Measurements from ENCODE around the gene SIRPG.

The SIRPG gene

DNA sequence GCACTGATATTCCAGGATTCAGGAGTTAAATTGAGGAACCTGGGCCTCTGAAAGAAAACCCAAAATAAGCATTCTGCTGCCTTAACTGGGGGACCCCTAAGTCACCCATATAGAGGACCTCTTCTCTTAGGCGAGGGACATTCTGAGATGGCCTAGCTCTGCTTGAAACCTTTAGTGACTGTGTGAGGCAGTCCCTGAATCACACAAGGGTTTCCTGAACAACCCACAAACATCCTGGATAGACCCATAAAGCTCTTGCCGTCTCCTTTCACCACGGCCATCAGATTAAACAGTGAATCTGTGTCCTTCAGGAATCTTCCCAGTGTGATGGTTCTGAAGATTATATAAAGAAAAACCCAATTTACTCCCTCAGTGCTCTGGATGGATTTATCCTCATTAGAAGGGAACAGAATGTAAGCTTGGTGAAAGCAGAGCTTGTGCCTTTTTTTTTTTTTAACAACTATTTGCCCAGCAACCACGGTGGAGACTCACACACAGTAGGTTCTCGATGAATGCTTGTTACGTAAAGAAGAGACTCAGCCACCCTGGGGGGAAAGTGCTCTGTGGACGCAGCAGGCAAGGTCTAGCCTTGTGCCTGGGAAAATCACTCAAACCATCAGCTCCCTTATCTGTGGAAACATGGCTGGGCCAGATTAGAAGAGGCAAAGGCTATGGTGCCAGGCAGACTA, 39.1 kb upstream of the SIRPG start:
- H3K4me3 ChIP-seq (ENCODE audit: control insufficient read depth in 1 of 7, extremely low read depth in 1 of 7, insufficient read depth in 4 of 7, low read depth in 2 of 7, low read length in 6 of 7): no peak overlapping the region
- WGBS (ENCODE audit: insufficient coverage): 67% methylated on average over 4 of the region's 7 CpGs
- H3K36me3 ChIP-seq (ENCODE audit: control insufficient read depth in 4 of 4, insufficient read depth in 4 of 4, low read length in 3 of 4): no peaks in the 10 kb centered on the region
- CTCF ChIA-PET: no interaction called here
- POLR2A ChIA-PET: no interaction called here
- peaks cover 0 to 2% (median 0%) of the 10 kb centered on the region in 5 experiments for H3K9me3 ChIP-seq (ENCODE audit: control extremely low read depth in 1 of 5, control insufficient read depth in 4 of 5, insufficient read depth in 2 of 5, low read depth in 1 of 5, low read length in 4 of 5)
- H3K4me1 ChIP-seq (ENCODE audit: control extremely low read depth in 1 of 4, control insufficient read depth in 4 of 4, insufficient read depth in 4 of 4, low read length in 3 of 4): no peaks in the 10 kb centered on the region
- peak in 2 of 3 donors; percentile 9 to 18 for DNase-seq
- no peak overlapping the region for H3K27ac ChIP-seq (ENCODE audit: insufficient read depth in 1 of 2, low read depth in 1 of 2, low read length in 2 of 2, poor library complexity in 1 of 2, severe bottlenecking in 2 of 2)
- peaks cover 0 to 81% (median 28%) of the 10 kb centered on the region in 5 experiments for H3K27me3 ChIP-seq (replicated peaks in 2 of 5; ENCODE audit: control insufficient read depth in 4 of 5, insufficient read depth in 5 of 5, low read length in 4 of 5)

DNA sequence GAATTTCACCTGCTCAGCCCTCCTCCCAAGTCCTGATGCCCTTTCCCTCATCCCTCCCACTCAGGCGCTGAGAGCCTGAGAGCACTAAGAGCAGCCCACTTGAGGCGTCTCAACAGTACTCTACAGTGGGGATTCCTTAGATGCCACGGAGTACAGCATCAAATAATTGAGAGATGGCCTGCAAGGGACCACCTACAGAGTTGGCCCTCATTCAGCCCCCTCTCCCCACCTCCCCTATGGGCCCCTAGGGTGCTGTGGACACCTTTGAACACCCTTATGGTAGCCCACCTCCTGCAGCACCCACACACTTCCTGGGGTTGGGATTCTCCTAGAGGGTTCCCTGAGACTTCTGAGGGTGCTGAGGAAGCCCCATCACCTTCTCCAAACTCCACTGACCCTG, 37.1 kb upstream of the SIRPG start:
- Histone ChIP-seq H3K4me1 (ENCODE audit: control extremely low read depth in 1 of 4, control insufficient read depth in 4 of 4, insufficient read depth in 4 of 4, low read length in 3 of 4) (no peaks in the 10 kb centered on the region), H3K36me3 (ENCODE audit: control insufficient read depth in 4 of 4, insufficient read depth in 4 of 4, low read length in 3 of 4) (no peaks in the 10 kb centered on the region), H3K9me3 (ENCODE audit: control extremely low read depth in 1 of 5, control insufficient read depth in 4 of 5, insufficient read depth in 2 of 5, low read depth in 1 of 5, low read length in 4 of 5) (peaks cover 0 to 14% (median 8%) of the 10 kb centered on the region in 5 experiments), H3K4me3 (ENCODE audit: control insufficient read depth in 1 of 7, extremely low read depth in 1 of 7, insufficient read depth in 4 of 7, low read depth in 2 of 7, low read length in 6 of 7) (no peak overlapping the region), H3K27me3 (replicated peaks in 2 of 5; ENCODE audit: control insufficient read depth in 4 of 5, insufficient read depth in 5 of 5, low read length in 4 of 5) (peaks cover 0 to 78% (median 35%) of the 10 kb centered on the region in 5 experiments), H3K27ac (ENCODE audit: insufficient read depth in 1 of 2, low read depth in 1 of 2, low read length in 2 of 2, poor library complexity in 1 of 2, severe bottlenecking in 2 of 2) (no peak overlapping the region)
- WGBS (ENCODE audit: insufficient coverage): 100% methylated on average over 1 of the region's 3 CpGs
- ChIA-PET CTCF (no interaction called here), POLR2A (no interaction called here)
- no peak for DNase-seq

DNA sequence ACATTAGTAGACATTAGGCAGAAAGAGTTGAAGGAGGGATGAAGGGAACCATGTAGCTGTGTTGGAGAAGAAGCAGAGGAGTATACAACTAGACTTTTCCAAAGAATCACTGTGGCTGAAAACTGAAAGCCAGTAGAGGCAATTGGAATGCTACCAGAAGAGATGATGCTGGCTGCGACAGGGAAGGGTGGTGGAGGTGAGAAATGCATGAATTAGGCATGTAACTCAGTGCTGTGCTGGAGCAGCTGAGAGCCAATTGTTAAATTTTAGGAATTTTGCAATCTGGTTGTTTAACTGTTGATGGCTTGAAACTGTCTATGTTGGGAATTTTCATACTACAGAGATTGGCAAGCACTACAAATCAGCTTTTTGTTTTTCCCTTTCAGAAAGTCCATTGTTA, 35.8 kb upstream of the SIRPG start:
- ChIA-PET CTCF (no interaction called here), POLR2A (no interaction called here)
- Histone ChIP-seq H3K9me3 (ENCODE audit: control extremely low read depth in 1 of 5, control insufficient read depth in 4 of 5, insufficient read depth in 2 of 5, low read depth in 1 of 5, low read length in 4 of 5) (peaks cover 0 to 14% (median 8%) of the 10 kb centered on the region in 5 experiments), H3K27ac (ENCODE audit: insufficient read depth in 1 of 2, low read depth in 1 of 2, low read length in 2 of 2, poor library complexity in 1 of 2, severe bottlenecking in 2 of 2) (no peak overlapping the region), H3K4me3 (ENCODE audit: control insufficient read depth in 1 of 7, extremely low read depth in 1 of 7, insufficient read depth in 4 of 7, low read depth in 2 of 7, low read length in 6 of 7) (no peak overlapping the region), H3K27me3 (replicated peaks in 2 of 5; ENCODE audit: control insufficient read depth in 4 of 5, insufficient read depth in 5 of 5, low read length in 4 of 5) (peaks cover 0 to 77% (median 37%) of the 10 kb centered on the region in 5 experiments), H3K36me3 (ENCODE audit: control insufficient read depth in 4 of 4, insufficient read depth in 4 of 4, low read length in 3 of 4) (no peaks in the 10 kb centered on the region), H3K4me1 (ENCODE audit: control extremely low read depth in 1 of 4, control insufficient read depth in 4 of 4, insufficient read depth in 4 of 4, low read length in 3 of 4) (no peaks in the 10 kb centered on the region)
- 69% methylated on average over 1 of the region's 1 CpG for WGBS (ENCODE audit: insufficient coverage)
- no peak for DNase-seq

DNA sequence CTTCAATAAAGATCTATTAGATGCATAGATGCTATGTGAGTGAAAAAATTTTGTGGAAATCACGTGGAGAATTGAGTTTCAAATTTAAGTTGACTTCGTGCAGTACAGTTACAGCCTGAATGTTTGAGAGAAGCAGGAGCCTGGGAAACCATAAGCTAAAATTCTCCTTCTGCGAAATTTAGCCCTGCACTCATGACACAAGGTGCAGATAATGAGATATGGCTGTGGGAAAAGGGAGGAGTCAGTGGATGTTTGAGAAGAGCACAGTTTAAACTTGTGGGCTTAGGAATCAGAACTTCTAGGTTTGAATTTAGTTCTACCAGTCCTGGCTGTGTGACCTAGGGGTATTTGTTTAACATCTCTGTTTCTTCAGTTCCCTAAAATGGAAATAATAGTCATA, 32.1 kb upstream of the SIRPG start:
- Histone ChIP-seq H3K4me3 (ENCODE audit: control insufficient read depth in 1 of 7, extremely low read depth in 1 of 7, insufficient read depth in 4 of 7, low read depth in 2 of 7, low read length in 6 of 7) (no peak overlapping the region), H3K27me3 (replicated peaks in 2 of 5; ENCODE audit: control insufficient read depth in 4 of 5, insufficient read depth in 5 of 5, low read length in 4 of 5) (peaks cover 0 to 77% (median 23%) of the 10 kb centered on the region in 5 experiments), H3K9me3 (ENCODE audit: control extremely low read depth in 1 of 5, control insufficient read depth in 4 of 5, insufficient read depth in 2 of 5, low read depth in 1 of 5, low read length in 4 of 5) (peaks cover 0 to 14% (median 8%) of the 10 kb centered on the region in 5 experiments), H3K27ac (ENCODE audit: insufficient read depth in 1 of 2, low read depth in 1 of 2, low read length in 2 of 2, poor library complexity in 1 of 2, severe bottlenecking in 2 of 2) (no peak overlapping the region), H3K4me1 (ENCODE audit: control extremely low read depth in 1 of 4, control insufficient read depth in 4 of 4, insufficient read depth in 4 of 4, low read length in 3 of 4) (no peaks in the 10 kb centered on the region), H3K36me3 (ENCODE audit: control insufficient read depth in 4 of 4, insufficient read depth in 4 of 4, low read length in 3 of 4) (no peaks in the 10 kb centered on the region)
- ChIA-PET CTCF (no interaction called here), POLR2A (no interaction called here)
- WGBS (ENCODE audit: insufficient coverage): 95% methylated on average over 3 of the region's 3 CpGs
- DNase-seq: no peak

DNA sequence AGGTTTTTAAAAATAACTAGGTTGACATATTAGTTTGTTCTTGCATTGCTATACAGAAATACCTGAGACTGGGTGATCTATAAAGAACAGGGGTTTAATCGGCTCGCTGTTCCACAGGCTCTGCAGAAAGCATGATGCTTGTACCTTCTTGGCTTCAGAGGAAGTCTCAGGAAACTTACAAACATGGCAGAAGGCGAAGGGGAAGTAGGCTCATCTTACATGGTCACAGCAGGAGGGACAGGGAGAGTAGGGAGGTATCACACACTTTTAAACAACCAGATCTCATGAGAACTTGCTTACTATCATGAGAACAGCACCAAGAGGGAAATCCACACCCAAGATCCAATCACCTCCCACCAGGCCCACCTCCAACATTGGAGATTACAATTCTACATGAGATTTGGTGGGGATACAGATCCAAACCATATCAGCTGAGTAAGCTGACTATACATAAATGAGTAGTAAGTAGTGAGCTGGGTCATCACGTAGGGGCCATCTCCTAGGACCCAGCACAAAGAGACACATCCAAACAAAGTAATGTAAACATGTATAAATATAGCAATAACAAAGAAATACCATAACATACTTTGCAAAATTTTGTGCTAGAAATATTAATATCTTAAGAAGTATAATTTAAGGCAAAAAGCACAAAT, 31.4 kb upstream of the SIRPG start:
- no peak overlapping the region for H3K27ac ChIP-seq (ENCODE audit: insufficient read depth in 1 of 2, low read depth in 1 of 2, low read length in 2 of 2, poor library complexity in 1 of 2, severe bottlenecking in 2 of 2)
- H3K9me3 ChIP-seq (ENCODE audit: control extremely low read depth in 1 of 5, control insufficient read depth in 4 of 5, insufficient read depth in 2 of 5, low read depth in 1 of 5, low read length in 4 of 5): peaks cover 0 to 14% (median 8%) of the 10 kb centered on the region in 5 experiments
- H3K4me3 ChIP-seq (ENCODE audit: control insufficient read depth in 1 of 7, extremely low read depth in 1 of 7, insufficient read depth in 4 of 7, low read depth in 2 of 7, low read length in 6 of 7): no peak overlapping the region
- ChIA-PET POLR2A (no interaction called here), CTCF (no interaction called here)
- 100% methylated on average over 2 of the region's 4 CpGs for WGBS (ENCODE audit: insufficient coverage)
- H3K4me1 ChIP-seq (ENCODE audit: control extremely low read depth in 1 of 4, control insufficient read depth in 4 of 4, insufficient read depth in 4 of 4, low read length in 3 of 4): no peaks in the 10 kb centered on the region
- DNase-seq: no peak
- H3K36me3 ChIP-seq (ENCODE audit: control insufficient read depth in 4 of 4, insufficient read depth in 4 of 4, low read length in 3 of 4): no peaks in the 10 kb centered on the region
- H3K27me3 ChIP-seq (replicated peaks in 2 of 5; ENCODE audit: control insufficient read depth in 4 of 5, insufficient read depth in 5 of 5, low read length in 4 of 5): peaks cover 0 to 75% (median 20%) of the 10 kb centered on the region in 5 experiments

DNA sequence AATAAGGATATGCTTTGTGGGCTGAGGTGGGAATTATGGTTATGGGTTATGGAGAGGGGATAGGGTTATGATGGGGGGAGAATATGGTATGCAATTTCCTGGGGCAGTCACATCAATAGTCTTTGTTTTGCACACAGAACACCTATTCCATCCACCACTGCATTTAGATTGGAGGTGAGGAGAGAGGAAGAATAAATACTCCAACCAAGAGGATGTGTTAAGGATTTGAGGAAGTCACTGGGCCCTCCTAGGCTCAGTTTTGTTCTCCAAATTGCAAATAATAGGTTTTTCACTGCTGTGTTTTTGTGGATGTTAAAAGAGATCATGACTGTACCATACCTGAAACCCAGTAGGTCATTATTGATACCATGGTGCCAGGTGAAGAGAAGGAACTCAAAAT, 29.5 kb upstream of the SIRPG start:
- Histone ChIP-seq H3K9me3 (ENCODE audit: control extremely low read depth in 1 of 5, control insufficient read depth in 4 of 5, insufficient read depth in 2 of 5, low read depth in 1 of 5, low read length in 4 of 5) (peaks cover 0 to 26% (median 8%) of the 10 kb centered on the region in 5 experiments), H3K4me3 (ENCODE audit: control insufficient read depth in 1 of 7, extremely low read depth in 1 of 7, insufficient read depth in 4 of 7, low read depth in 2 of 7, low read length in 6 of 7) (no peak overlapping the region), H3K4me1 (ENCODE audit: control extremely low read depth in 1 of 4, control insufficient read depth in 4 of 4, insufficient read depth in 4 of 4, low read length in 3 of 4) (no peaks in the 10 kb centered on the region), H3K27ac (ENCODE audit: insufficient read depth in 1 of 2, low read depth in 1 of 2, low read length in 2 of 2, poor library complexity in 1 of 2, severe bottlenecking in 2 of 2) (no peak overlapping the region), H3K27me3 (replicated peaks in 2 of 5; ENCODE audit: control insufficient read depth in 4 of 5, insufficient read depth in 5 of 5, low read length in 4 of 5) (peaks cover 0 to 65% (median 15%) of the 10 kb centered on the region in 5 experiments), H3K36me3 (ENCODE audit: control insufficient read depth in 4 of 4, insufficient read depth in 4 of 4, low read length in 3 of 4) (no peaks in the 10 kb centered on the region)
- CTCF ChIA-PET: no interaction called here
- DNase-seq: no peak
- POLR2A ChIA-PET: interaction anchor here (0.7 kb wide), 1 partner anchor 91 kb away, joined by 3 read pairs; no protein-coding TSS in a partner anchor

DNA sequence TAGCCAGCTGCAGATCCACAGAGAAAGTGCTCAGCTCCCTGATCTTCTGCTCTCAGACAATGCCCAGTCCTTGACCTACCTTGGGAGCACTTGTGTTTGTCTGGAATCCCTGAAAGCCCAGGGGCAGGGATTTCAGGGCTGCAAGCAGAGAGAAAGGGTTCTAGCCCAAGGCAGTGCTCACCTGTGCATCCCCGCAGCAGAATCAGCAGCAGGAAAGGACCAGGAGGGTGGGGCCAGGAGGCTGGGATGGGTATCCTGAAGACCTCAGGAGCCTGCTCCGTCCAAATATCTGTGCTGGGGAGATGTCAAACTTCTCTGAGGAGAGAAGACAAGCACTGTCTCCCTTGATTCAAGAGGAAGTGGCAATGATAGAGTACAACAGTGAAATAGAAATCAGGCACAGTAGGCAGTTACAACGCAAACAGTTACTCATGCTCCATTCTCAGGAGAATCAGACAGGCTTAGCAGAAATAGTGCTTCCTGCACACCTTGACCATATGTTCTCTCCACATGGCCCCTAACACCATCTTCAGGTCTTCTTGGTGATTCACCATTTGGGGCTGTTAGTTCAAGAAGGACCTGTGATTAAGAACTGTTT, 28.7 kb upstream of the SIRPG start:
- 90% methylated on average over 3 of the region's 3 CpGs for WGBS (ENCODE audit: insufficient coverage)
- no peak overlapping the region for H3K27ac ChIP-seq (ENCODE audit: insufficient read depth in 1 of 2, low read depth in 1 of 2, low read length in 2 of 2, poor library complexity in 1 of 2, severe bottlenecking in 2 of 2)
- no peaks in the 10 kb centered on the region for H3K4me1 ChIP-seq (ENCODE audit: control extremely low read depth in 1 of 4, control insufficient read depth in 4 of 4, insufficient read depth in 4 of 4, low read length in 3 of 4)
- peaks cover 0 to 62% (median 15%) of the 10 kb centered on the region in 5 experiments for H3K27me3 ChIP-seq (replicated peaks in 2 of 5; ENCODE audit: control insufficient read depth in 4 of 5, insufficient read depth in 5 of 5, low read length in 4 of 5)
- peaks cover 0 to 27% (median 6%) of the 10 kb centered on the region in 5 experiments for H3K9me3 ChIP-seq (ENCODE audit: control extremely low read depth in 1 of 5, control insufficient read depth in 4 of 5, insufficient read depth in 2 of 5, low read depth in 1 of 5, low read length in 4 of 5)
- ChIA-PET POLR2A (no interaction called here), CTCF (no interaction called here)
- no peak for DNase-seq
- H3K4me3 ChIP-seq (ENCODE audit: control insufficient read depth in 1 of 7, extremely low read depth in 1 of 7, insufficient read depth in 4 of 7, low read depth in 2 of 7, low read length in 6 of 7): no peak overlapping the region
- H3K36me3 ChIP-seq (ENCODE audit: control insufficient read depth in 4 of 4, insufficient read depth in 4 of 4, low read length in 3 of 4): no peaks in the 10 kb centered on the region

Data from common myeloid progenitor, CD34-positive (primary cell).